ENCODE data around the gene TMC5. TPM values are rescaled to one million over a fixed set of nuclear protein-coding genes. Genes with fewer than 3 reads are reported as not detected.

TMC5 gene
- total and polyA plus RNA-seq, 2 of the 13 experiments (the other 11 are each of a cell fraction or from before 2014, with no cell fraction given), result 0.09 to 0.41 TPM

DNA sequence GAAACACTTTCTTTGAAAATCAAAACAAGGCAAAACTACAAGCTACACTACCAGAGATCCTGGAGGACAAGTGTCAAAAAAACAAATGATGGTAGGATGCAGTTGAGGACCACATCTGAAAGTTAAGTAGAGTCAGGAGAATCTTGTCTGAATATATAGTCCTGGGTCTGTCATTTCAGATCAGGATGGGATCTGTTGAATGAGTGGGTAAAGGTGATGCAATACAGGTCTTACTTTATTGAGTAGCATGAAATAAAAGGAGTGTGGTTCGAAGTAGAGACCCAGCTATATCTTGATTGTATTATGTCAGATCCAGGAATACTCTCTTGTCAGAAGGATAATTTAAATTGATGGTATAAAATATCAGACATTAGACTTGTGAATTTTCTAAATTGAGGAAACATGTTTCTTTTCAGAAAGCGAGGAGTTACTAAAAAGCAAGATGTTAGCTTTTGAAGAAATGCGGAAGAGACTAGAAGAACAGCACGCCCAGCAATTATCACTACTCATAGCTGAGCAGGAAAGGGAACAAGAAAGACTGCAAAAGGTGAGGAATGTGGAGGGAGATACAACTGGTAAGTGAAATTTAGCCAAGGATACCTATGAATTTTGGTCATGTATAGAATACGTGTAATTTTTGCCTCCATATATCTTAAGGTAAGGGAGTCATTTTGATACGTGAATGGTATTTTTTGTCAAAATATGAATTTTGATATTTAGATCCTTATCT is 122.7 kb downstream of the TMC5 start (continued):
- no peak for TF ChIP-seq TBX3 (IDR thresholded peaks at IDR 0.05; ENCODE audit: borderline replicate concordance)
- no peak for TF ChIP-seq KDM5A (IDR thresholded peaks at IDR 0.05; ENCODE audit: borderline replicate concordance, low read length)
- no peak for TF ChIP-seq ZNF775 (CRISPR knock-in tag; IDR thresholded peaks at IDR 0.05; ENCODE audit: borderline replicate concordance)
- TF ChIP-seq, protein P1, sequence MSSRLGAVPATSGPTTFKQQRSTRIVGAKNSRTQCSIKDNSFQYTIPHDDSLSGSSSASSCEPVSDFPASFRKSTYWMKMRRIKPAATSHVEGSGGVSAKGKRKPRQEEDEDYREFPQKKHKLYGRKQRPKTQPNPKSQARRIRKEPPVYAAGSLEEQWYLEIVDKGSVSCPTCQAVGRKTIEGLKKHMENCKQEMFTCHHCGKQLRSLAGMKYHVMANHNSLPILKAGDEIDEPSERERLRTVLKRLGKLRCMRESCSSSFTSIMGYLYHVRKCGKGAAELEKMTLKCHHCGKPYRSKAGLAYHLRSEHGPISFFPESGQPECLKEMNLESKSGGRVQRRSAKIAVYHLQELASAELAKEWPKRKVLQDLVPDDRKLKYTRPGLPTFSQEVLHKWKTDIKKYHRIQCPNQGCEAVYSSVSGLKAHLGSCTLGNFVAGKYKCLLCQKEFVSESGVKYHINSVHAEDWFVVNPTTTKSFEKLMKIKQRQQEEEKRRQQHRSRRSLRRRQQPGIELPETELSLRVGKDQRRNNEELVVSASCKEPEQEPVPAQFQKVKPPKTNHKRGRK (CRISPR knock-in tag; IDR thresholded peaks at IDR 0.05), result no peak
- no peak for TF ChIP-seq SOX5 (CRISPR knock-in tag; IDR thresholded peaks at IDR 0.05; ENCODE audit: borderline replicate concordance)
- TF ChIP-seq FOSL2 (CRISPR knock-in tag; IDR thresholded peaks at IDR 0.05), result no peak
- no peak for TF ChIP-seq FIP1L1 (IDR thresholded peaks at IDR 0.05; ENCODE audit: borderline replicate concordance, insufficient read depth, low read depth, low read length)
- TF ChIP-seq RBFOX2 (IDR thresholded peaks at IDR 0.05; ENCODE audit: low read depth, low read length), result no peak
- TF ChIP-seq ZBTB8A (CRISPR knock-in tag; IDR thresholded peaks at IDR 0.05; ENCODE audit: borderline replicate concordance, low read depth), result no peak

DNA sequence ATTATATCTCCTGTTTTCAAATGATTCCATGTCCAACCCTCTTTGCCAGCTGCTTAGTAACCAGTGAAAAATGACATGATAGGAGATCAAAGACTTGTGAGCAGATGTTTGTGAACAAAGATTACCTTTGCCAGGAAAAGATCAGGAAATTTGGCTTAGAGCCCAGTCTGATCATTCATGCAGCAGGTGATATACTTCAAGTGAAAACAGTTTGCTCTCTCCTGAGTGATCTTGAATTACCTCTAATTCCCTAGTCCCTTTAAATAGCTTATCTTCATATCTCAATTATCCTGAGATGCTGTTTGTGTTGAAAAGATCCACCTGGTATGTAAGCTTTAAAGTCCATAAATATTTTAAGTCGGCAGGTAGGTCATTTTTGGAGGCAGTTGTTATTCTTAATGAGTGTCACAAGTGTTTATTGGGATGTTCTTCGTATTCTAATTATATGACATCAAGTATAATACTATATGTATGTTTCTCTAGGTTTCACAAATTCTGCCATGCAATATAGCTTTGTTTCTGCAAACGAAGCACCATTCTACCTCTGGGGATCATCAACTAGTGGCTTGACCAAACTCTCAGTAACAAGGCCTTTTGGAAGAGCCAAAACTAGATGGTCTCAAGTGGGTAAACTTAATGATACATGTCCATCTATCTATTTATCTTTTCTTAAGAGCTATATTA is 124.6 kb downstream of the TMC5 start:
- in situ Hi-C loops (cut with HindIII; ENCODE audit: extremely low pct_ligation_motif_present, low pct_unique_long_range_greater_than_20kb), result no loop called here
- no peaks in the 10 kb centered on the region for H3K9me3 ChIP-seq (ENCODE audit: low read length)
- H3K27ac ChIP-seq (ENCODE audit: extremely low read length, insufficient read depth, low read length), result peak overlapping the region; percentile 84
- H3K4me3 ChIP-seq (replicated peaks in 1 of 3; ENCODE audit: insufficient read depth in 1 of 3, low read depth in 2 of 3, low read length in 3 of 3), result peak overlapping the region in 1 of 3 experiments; percentile 14; a peak in 2 of 6 replicates
- no peaks in the 10 kb centered on the region for H3K79me2 ChIP-seq (ENCODE audit: insufficient read depth, low read length)
- H3K9ac ChIP-seq (ENCODE audit: insufficient read depth, low read depth, low read length), result peak overlapping the region; percentile 51
- H3K4me2 ChIP-seq (ENCODE audit: low read depth, low read length), result peak overlapping the region; percentile 60
- intact Hi-C loops (cut with micrococcal nuclease; ENCODE audit: unreplicated experiment), result loop anchor here (1.0 kb wide), 1 partner anchor 29 kb away; no protein-coding TSS in a partner anchor
- DNase-seq (ENCODE audit: low spot score) (peak; percentile 98), FAIRE-seq (peak; percentile 67), ATAC-seq (peak; percentile 96)
- peaks cover 39% of the 10 kb centered on the region for H3K4me1 ChIP-seq (ENCODE audit: insufficient read depth, low read length)
- CTCF ChIA-PET (ENCODE audit: low intra/inter-chr PET ratio, low total read pairs), result no interaction called here
- BruUV-seq (replicated peaks), result no TSS peak
- POLR2A ChIA-PET, result interaction anchor here (1.2 to 2.0 kb wide), 3 partner anchors 13 to 201 kb away, joined by 3 to 20 read pairs (median 11); partner anchors contain the start of genes CCP110 and VPS35L
- no peak overlapping the region for H2AFZ ChIP-seq (ENCODE audit: low read length)
- no peaks in the 10 kb centered on the region for H3K27me3 ChIP-seq (ENCODE audit: control insufficient read depth in 1 of 2, insufficient read depth in 2 of 2, low read length in 2 of 2)
- peaks cover 4 to 22% of the 10 kb centered on the region in 2 experiments for H3K36me3 ChIP-seq (replicated peaks in 1 of 2; ENCODE audit: control insufficient read depth in 1 of 2, insufficient read depth in 2 of 2, low read length in 2 of 2)
- WGBS (ENCODE audit: low lambda C conversion rate), result 60% methylated on average over 3 of the region's 3 CpGs
- H4K20me1 ChIP-seq (ENCODE audit: insufficient read depth, low read length), result no peaks in the 10 kb centered on the region
- TF ChIP-seq, protein P2, sequence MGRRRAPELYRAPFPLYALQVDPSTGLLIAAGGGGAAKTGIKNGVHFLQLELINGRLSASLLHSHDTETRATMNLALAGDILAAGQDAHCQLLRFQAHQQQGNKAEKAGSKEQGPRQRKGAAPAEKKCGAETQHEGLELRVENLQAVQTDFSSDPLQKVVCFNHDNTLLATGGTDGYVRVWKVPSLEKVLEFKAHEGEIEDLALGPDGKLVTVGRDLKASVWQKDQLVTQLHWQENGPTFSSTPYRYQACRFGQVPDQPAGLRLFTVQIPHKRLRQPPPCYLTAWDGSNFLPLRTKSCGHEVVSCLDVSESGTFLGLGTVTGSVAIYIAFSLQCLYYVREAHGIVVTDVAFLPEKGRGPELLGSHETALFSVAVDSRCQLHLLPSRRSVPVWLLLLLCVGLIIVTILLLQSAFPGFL (CRISPR knock-in tag; IDR thresholded peaks at IDR 0.05), result no peak
- TF ChIP-seq SRF (IDR thresholded peaks at IDR 0.05; ENCODE audit: low read depth, low read length) (no peak), RFX1 (IDR thresholded peaks at IDR 0.05) (no peak), ZNF10 (CRISPR knock-in tag; IDR thresholded peaks at IDR 0.05; ENCODE audit: borderline replicate concordance, low read depth) (no peak), RELA (CRISPR knock-in tag; IDR thresholded peaks at IDR 0.05) (no peak), ZNF747 (CRISPR knock-in tag; IDR thresholded peaks at IDR 0.05; ENCODE audit: borderline replicate concordance) (no peak)
